GM23248 (cell line): ENCODE measurements around the gene P2RX4. TPM values are rescaled to one million over a fixed set of nuclear protein-coding genes. Genes with fewer than 3 reads are reported as not detected.

Source experiments
- DNase-seq: peaks from one replicate; pipeline ENCODE4 v3.0.0-alpha.2; 2015
- H2AFZ ChIP-seq: fragments of 200-600 bp; sonication (generic); 2 replicates; pipeline ENCODE4 v1.6.1; 2016; ENCODE audit warnings: antibody characterized with exemption
- H3F3A ChIP-seq: fragments of 200-600 bp; sonication (generic); 2 replicates; pipeline ENCODE4 v1.6.1; 2016; ENCODE audit warnings: mild to moderate bottlenecking, antibody characterized with exemption, mixed run types; ENCODE audit not compliant: insufficient read depth
- H3K27ac ChIP-seq: fragments of 200-600 bp; sonication (generic); 2 replicates; pipeline ENCODE4 v1.5.1; 2016; ENCODE audit warnings: mild to moderate bottlenecking
- H3K27me3 ChIP-seq: fragments of 200-600 bp; sonication (generic); replicated peaks from 2 replicates; pipeline ENCODE4 v1.6.1; 2016; ENCODE audit warnings: mild to moderate bottlenecking; ENCODE audit not compliant: insufficient read depth
- H3K36me3 ChIP-seq: fragments of 200-600 bp; sonication (generic); 2 replicates; pipeline ENCODE4 v1.6.1; 2016; ENCODE audit warnings: low read depth, mild to moderate bottlenecking
- H3K4me1 ChIP-seq: fragments of 200-600 bp; sonication (generic); 2 replicates; pipeline ENCODE4 v1.6.1; 2016; ENCODE audit warnings: mild to moderate bottlenecking; ENCODE audit not compliant: insufficient read depth
- H3K4me2 ChIP-seq: fragments of 200-600 bp; sonication (generic); one replicate; pipeline ENCODE4 v1.6.1; 2016; ENCODE audit warnings: mild to moderate bottlenecking; ENCODE audit not compliant: unreplicated experiment
- H3K4me3 ChIP-seq: fragments of 200-600 bp; sonication (generic); 2 replicates; pipeline ENCODE4 v1.5.1; 2016; ENCODE audit warnings: mild to moderate bottlenecking
- H3K79me2 ChIP-seq: fragments of 200-600 bp; sonication (generic); 2 replicates; pipeline ENCODE4 v1.6.1; 2016; ENCODE audit warnings: mild to moderate bottlenecking; ENCODE audit not compliant: insufficient read depth
- H3K9ac ChIP-seq: fragments of 200-600 bp; sonication (generic); 2 replicates; pipeline ENCODE4 v1.6.1; 2016; ENCODE audit warnings: mild to moderate bottlenecking
- H3K9me2 ChIP-seq: fragments of 200-600 bp; sonication (generic); 2 replicates; pipeline ENCODE4 v1.6.1; 2016; ENCODE audit warnings: mixed run types, mild to moderate bottlenecking, moderate library complexity; ENCODE audit not compliant: insufficient read depth
- H3K9me3 ChIP-seq: fragments of 200-600 bp; sonication (generic); one replicate; pipeline ENCODE4 v1.6.1; 2017; ENCODE audit warnings: low read depth
- H4K20me1 ChIP-seq: fragments of 200-600 bp; sonication (generic); 2 replicates; pipeline ENCODE4 v1.6.0; 2016; ENCODE audit not compliant: insufficient read depth
- EZH2 ChIP-seq: fragments of 200-600 bp; sonication (generic); IDR thresholded peaks from 2 replicates; pipeline ENCODE4 v1.6.1; 2018; ENCODE audit warnings: antibody characterized with exemption, mild to moderate bottlenecking; ENCODE audit not compliant: insufficient read depth, poor library complexity, severe bottlenecking
- EZH2phosphoT487 ChIP-seq: fragments of 200-600 bp; sonication (generic); IDR thresholded peaks from 2 replicates; pipeline ENCODE4 v1.6.1; 2018; ENCODE audit warnings: antibody characterized with exemption, moderate library complexity, mild to moderate bottlenecking, low read depth; ENCODE audit not compliant: insufficient read depth
- whole genome bisulfite sequencing, 2 experiments: methylation state at CpG; one replicate each; pipeline ENCODE4 v1.1.6; 2015 to 2017; ENCODE audit warnings: low lambda C conversion rate in 2 of 2, low coverage in 1 of 2; ENCODE audit errors: missing lambda C conversion rate in 2 of 2; 5-methylcytosine and 5-hydroxymethylcytosine counted together
- in situ Hi-C: fragments of 300-500 bp; cut with MboI; formaldehyde crosslinking; loops from 2 replicates; pipeline ENCODE4 v1.15.0; 2020
- polyA plus RNA-seq: library from polyadenylated mRNA; unstranded; fragments of >200 nt; fragmentation: Nextera tagmentation; extraction: Ambion mirVana; gene quantifications from 2 replicates; pipeline ENCODE4 v1.2.1, GENCODE V29; 2016
- total RNA-seq: library from RNA; depleted of rRNA; stranded (reverse); fragments of >200 nt; shearing (Covaris generic); gene quantifications from 2 replicates; pipeline ENCODE4 v1.2.3, GENCODE V29; 2014

P2RX4 gene
- total and polyA plus RNA-seq, 2 experiments from 2014 or later: 18.5 to 27.9 TPM

GRCh38 chr12:121259074-121259473 lies 49.1 kb downstream of the P2RX4 start:
- no peak for TF ChIP-seq EZH2
- TF ChIP-seq EZH2phosphoT487: no peak
- Histone ChIP-seq H4K20me1 (no peaks in the 10 kb centered on the region), H3K4me1 (no peaks in the 10 kb centered on the region), H3K4me3 (no peak overlapping the region), H3K36me3 (peaks cover 22% of the 10 kb centered on the region; the same call in 1 of the 2 replicates), H2AFZ (no peak overlapping the region), H3K9me2 (no peaks in the 10 kb centered on the region), H3K9ac (no peak overlapping the region), H3K27ac (no peak overlapping the region), H3K9me3 (no peaks in the 10 kb centered on the region), H3K27me3 (no peaks in the 10 kb centered on the region), H3K79me2 (no peaks in the 10 kb centered on the region), H3K4me2 (no peak overlapping the region), H3F3A (no peaks in the 10 kb centered on the region)
- DNase-seq: no peak
- 92 to 95% methylated on average over 11 of the region's 11 CpGs for WGBS, 2 experiments
- in situ Hi-C loops: no loop called here

- no peak for DNase-seq
- H3K4me2 ChIP-seq: no peak overlapping the region
- H3K4me1 ChIP-seq: no peaks in the 10 kb centered on the region
- no peak overlapping the region for H3K4me3 ChIP-seq
- no peak overlapping the region for H2AFZ ChIP-seq
- H3K9ac ChIP-seq: no peak overlapping the region
- no peak for TF ChIP-seq EZH2phosphoT487
- no peak for TF ChIP-seq EZH2
- H3K79me2 ChIP-seq: no peaks in the 10 kb centered on the region
- no peaks in the 10 kb centered on the region for H3K9me3 ChIP-seq
- H4K20me1 ChIP-seq: no peaks in the 10 kb centered on the region
- 89 to 91% methylated on average over 7 of the region's 7 CpGs for WGBS, 2 experiments
- in situ Hi-C loops: no loop called here
- H3K9me2 ChIP-seq: no peaks in the 10 kb centered on the region
- peaks cover 16% of the 10 kb centered on the region; the same call in 1 of the 2 replicates for H3K36me3 ChIP-seq
- H3F3A ChIP-seq: no peaks in the 10 kb centered on the region
- no peak overlapping the region for H3K27ac ChIP-seq
- H3K27me3 ChIP-seq: no peaks in the 10 kb centered on the region
Observed at GRCh38 chr12:121260091-121260490, 50.2 kb downstream of the P2RX4 start.

- H3F3A ChIP-seq: no peaks in the 10 kb centered on the region
- no peaks in the 10 kb centered on the region for H3K79me2 ChIP-seq
- H3K27ac ChIP-seq: no peak overlapping the region
- DNase-seq: no peak
- no peak overlapping the region for H3K4me3 ChIP-seq
- H3K27me3 ChIP-seq: no peaks in the 10 kb centered on the region
- no peaks in the 10 kb centered on the region for H3K4me1 ChIP-seq
- H3K9me3 ChIP-seq: no peaks in the 10 kb centered on the region
- in situ Hi-C loops: no loop called here
- 91 to 96% methylated on average over 6 of the region's 6 CpGs for WGBS, 2 experiments
- no peak for TF ChIP-seq EZH2
- no peak for TF ChIP-seq EZH2phosphoT487
- peaks cover 16% of the 10 kb centered on the region; the same call in 1 of the 2 replicates for H3K36me3 ChIP-seq
- H3K9me2 ChIP-seq: no peaks in the 10 kb centered on the region
- no peak overlapping the region for H3K9ac ChIP-seq
- no peak overlapping the region for H3K4me2 ChIP-seq
- no peaks in the 10 kb centered on the region for H4K20me1 ChIP-seq
- H2AFZ ChIP-seq: no peak overlapping the region
Observed at GRCh38 chr12:121261398-121261797, 51.5 kb downstream of the P2RX4 start.

- H3K9me2 ChIP-seq: no peaks in the 10 kb centered on the region
- H3K79me2 ChIP-seq: no peaks in the 10 kb centered on the region
- in situ Hi-C loops: no loop called here
- DNase-seq: no peak
- no peak overlapping the region for H3K27ac ChIP-seq
- no peak for TF ChIP-seq EZH2
- no peak for TF ChIP-seq EZH2phosphoT487
- no peak overlapping the region for H3K4me3 ChIP-seq
- H2AFZ ChIP-seq: no peak overlapping the region
- H3K9me3 ChIP-seq: no peaks in the 10 kb centered on the region
- 95 to 97% methylated on average over 10 of the region's 10 CpGs for WGBS, 2 experiments
- no peaks in the 10 kb centered on the region for H3K27me3 ChIP-seq
- H3F3A ChIP-seq: no peaks in the 10 kb centered on the region
- H3K9ac ChIP-seq: no peak overlapping the region
- no peaks in the 10 kb centered on the region for H4K20me1 ChIP-seq
- H3K4me1 ChIP-seq: no peaks in the 10 kb centered on the region
- peaks cover 14% of the 10 kb centered on the region; the same call in 1 of the 2 replicates for H3K36me3 ChIP-seq
- no peak overlapping the region for H3K4me2 ChIP-seq
Observed at GRCh38 chr12:121263206-121263935, 53.4 kb downstream of the P2RX4 start.
